ENCODE data around the gene CDKAL1.
A peak's percentile ranks its signal among the peaks of the same experiment; 100 is the strongest.

The CDKAL1 gene

GRCh38 chr6:21131406-21131805, 597.1 kb downstream of the CDKAL1 start:
- WGBS, 2 donors (ENCODE audit: extremely low coverage in 2 of 2, insufficient read length in 2 of 2, insufficient replicate concordance in 1 of 2), result no CpG with 5 or more reads among the region's 3 CpGs
- Histone ChIP-seq H3K4me1 (ENCODE audit: control insufficient read depth in 2 of 2, insufficient read depth in 1 of 2, low read depth in 1 of 2, low read length in 2 of 2) (peaks cover 7 to 38% of the 10 kb centered on the region in 2 donors), H3K27me3 (ENCODE audit: control insufficient read depth in 3 of 3, insufficient read depth in 3 of 3, low read depth in 1 of 3, low read length in 3 of 3) (no peaks in the 10 kb centered on the region), H2BK12ac (ENCODE audit: low read length) (no peak overlapping the region), H3K27ac (replicated peaks; ENCODE audit: low read length) (no peak overlapping the region), H2BK5ac (ENCODE audit: low read length) (no peak overlapping the region), H3K9me3 (replicated peaks in 1 of 2; ENCODE audit: control insufficient read depth in 2 of 2, insufficient read depth in 1 of 2, low read depth in 1 of 2, low read length in 2 of 2) (no peaks in the 10 kb centered on the region), H3K4ac (ENCODE audit: low read length) (no peak overlapping the region), H3K23ac (ENCODE audit: low read depth, low read length, poor library complexity) (no peak overlapping the region), H3K4me3 (ENCODE audit: low read length in 2 of 2) (no peak overlapping the region), H2BK15ac (ENCODE audit: low read length) (no peak overlapping the region), H3K9ac (ENCODE audit: low read depth, low read length, poor library complexity) (no peak overlapping the region), H3K14ac (ENCODE audit: low read length) (no peak overlapping the region), H4K8ac (ENCODE audit: low read depth, low read length) (no peak overlapping the region), H3K4me2 (ENCODE audit: insufficient read depth, low read length, poor library complexity, severe bottlenecking) (no peak overlapping the region), H3K18ac (ENCODE audit: low read length) (no peak overlapping the region), H3K79me1 (ENCODE audit: low read depth, low read length) (no peaks in the 10 kb centered on the region), H2AFZ (ENCODE audit: low read length) (no peak overlapping the region), H4K91ac (ENCODE audit: low read depth, low read length, poor library complexity) (no peak overlapping the region), H2BK120ac (ENCODE audit: low read depth, low read length) (no peak overlapping the region), H3K36me3 (replicated peaks in 1 of 2; ENCODE audit: control insufficient read depth in 2 of 2, insufficient read depth in 2 of 2, low read length in 2 of 2) (no peaks in the 10 kb centered on the region), H2AK5ac (ENCODE audit: low read depth, low read length) (no peak overlapping the region)
- DNase-seq (ENCODE audit: low spot score), result no peak

DNA sequence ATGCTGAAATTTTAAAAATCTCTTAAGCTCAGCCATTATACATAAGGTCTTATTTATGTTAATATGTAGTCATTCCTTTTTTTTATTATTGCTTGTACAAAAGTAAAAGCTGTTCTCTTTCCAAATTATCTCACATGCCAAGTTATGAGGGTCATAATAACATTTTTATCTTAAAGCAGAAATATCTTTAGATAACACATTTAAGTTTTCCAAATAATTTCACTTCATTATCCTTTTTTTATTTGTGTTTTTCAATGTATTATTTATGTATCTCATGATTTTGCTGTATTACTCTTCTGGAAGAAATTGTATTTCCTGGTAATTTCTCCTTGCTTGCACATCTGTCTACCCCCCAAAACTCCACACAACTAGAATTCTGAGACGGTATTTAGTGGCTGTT, 598.2 kb downstream of the CDKAL1 start:
- no peak overlapping the region for H4K8ac ChIP-seq (ENCODE audit: low read depth, low read length)
- no peaks in the 10 kb centered on the region for H3K79me1 ChIP-seq (ENCODE audit: low read depth, low read length)
- no peaks in the 10 kb centered on the region for H3K36me3 ChIP-seq (replicated peaks in 1 of 2; ENCODE audit: control insufficient read depth in 2 of 2, insufficient read depth in 2 of 2, low read length in 2 of 2)
- no peak overlapping the region for H3K27ac ChIP-seq (replicated peaks; ENCODE audit: low read length)
- H2AFZ ChIP-seq (ENCODE audit: low read length), result no peak overlapping the region
- no peak overlapping the region for H2BK15ac ChIP-seq (ENCODE audit: low read length)
- peaks cover 10 to 47% of the 10 kb centered on the region in 2 donors for H3K4me1 ChIP-seq (ENCODE audit: control insufficient read depth in 2 of 2, insufficient read depth in 1 of 2, low read depth in 1 of 2, low read length in 2 of 2)
- DNase-seq (ENCODE audit: low spot score), result no peak
- no CpG with 5 or more reads among the region's 1 CpG for WGBS, 2 donors (ENCODE audit: extremely low coverage in 2 of 2, insufficient read length in 2 of 2, insufficient replicate concordance in 1 of 2)
- H3K18ac ChIP-seq (ENCODE audit: low read length), result no peak overlapping the region
- no peak overlapping the region for H3K4me2 ChIP-seq (ENCODE audit: insufficient read depth, low read length, poor library complexity, severe bottlenecking)
- no peak overlapping the region for H3K14ac ChIP-seq (ENCODE audit: low read length)
- no peak overlapping the region for H3K9ac ChIP-seq (ENCODE audit: low read depth, low read length, poor library complexity)
- no peak overlapping the region for H3K4me3 ChIP-seq (ENCODE audit: low read length in 2 of 2)
- no peaks in the 10 kb centered on the region for H3K9me3 ChIP-seq (replicated peaks in 1 of 2; ENCODE audit: control insufficient read depth in 2 of 2, insufficient read depth in 1 of 2, low read depth in 1 of 2, low read length in 2 of 2)
- H2BK12ac ChIP-seq (ENCODE audit: low read length), result no peak overlapping the region
- no peak overlapping the region for H4K91ac ChIP-seq (ENCODE audit: low read depth, low read length, poor library complexity)
- H3K23ac ChIP-seq (ENCODE audit: low read depth, low read length, poor library complexity), result no peak overlapping the region
- no peak overlapping the region for H2AK5ac ChIP-seq (ENCODE audit: low read depth, low read length)
- H2BK120ac ChIP-seq (ENCODE audit: low read depth, low read length), result no peak overlapping the region
- H3K27me3 ChIP-seq (ENCODE audit: control insufficient read depth in 3 of 3, insufficient read depth in 3 of 3, low read depth in 1 of 3, low read length in 3 of 3), result no peaks in the 10 kb centered on the region
- no peak overlapping the region for H3K4ac ChIP-seq (ENCODE audit: low read length)
- no peak overlapping the region for H2BK5ac ChIP-seq (ENCODE audit: low read length)

- H3K9ac ChIP-seq (ENCODE audit: low read depth, low read length, poor library complexity), result no peak overlapping the region
- no peaks in the 10 kb centered on the region for H3K9me3 ChIP-seq (replicated peaks in 1 of 2; ENCODE audit: control insufficient read depth in 2 of 2, insufficient read depth in 1 of 2, low read depth in 1 of 2, low read length in 2 of 2)
- H4K91ac ChIP-seq (ENCODE audit: low read depth, low read length, poor library complexity), result no peak overlapping the region
- no peaks in the 10 kb centered on the region for H3K36me3 ChIP-seq (replicated peaks in 1 of 2; ENCODE audit: control insufficient read depth in 2 of 2, insufficient read depth in 2 of 2, low read length in 2 of 2)
- no peaks in the 10 kb centered on the region for H3K27me3 ChIP-seq (ENCODE audit: control insufficient read depth in 3 of 3, insufficient read depth in 3 of 3, low read depth in 1 of 3, low read length in 3 of 3)
- peaks cover 10 to 54% of the 10 kb centered on the region in 2 donors for H3K4me1 ChIP-seq (ENCODE audit: control insufficient read depth in 2 of 2, insufficient read depth in 1 of 2, low read depth in 1 of 2, low read length in 2 of 2)
- H2AK5ac ChIP-seq (ENCODE audit: low read depth, low read length), result no peak overlapping the region
- no peak overlapping the region for H3K14ac ChIP-seq (ENCODE audit: low read length)
- H3K4me2 ChIP-seq (ENCODE audit: insufficient read depth, low read length, poor library complexity, severe bottlenecking), result no peak overlapping the region
- H3K23ac ChIP-seq (ENCODE audit: low read depth, low read length, poor library complexity), result no peak overlapping the region
- H4K8ac ChIP-seq (ENCODE audit: low read depth, low read length), result no peak overlapping the region
- H3K27ac ChIP-seq (replicated peaks; ENCODE audit: low read length), result no peak overlapping the region
- no peak for DNase-seq (ENCODE audit: low spot score)
- H3K4me3 ChIP-seq (ENCODE audit: low read length in 2 of 2), result no peak overlapping the region
- no peak overlapping the region for H2BK15ac ChIP-seq (ENCODE audit: low read length)
- no peak overlapping the region for H2BK5ac ChIP-seq (ENCODE audit: low read length)
- no peak overlapping the region for H2AFZ ChIP-seq (ENCODE audit: low read length)
- no peak overlapping the region for H3K18ac ChIP-seq (ENCODE audit: low read length)
- no peak overlapping the region for H2BK120ac ChIP-seq (ENCODE audit: low read depth, low read length)
- WGBS, 2 donors (ENCODE audit: extremely low coverage in 2 of 2, insufficient read length in 2 of 2, insufficient replicate concordance in 1 of 2), result no CpG with 5 or more reads among the region's 6 CpGs
- H3K4ac ChIP-seq (ENCODE audit: low read length), result no peak overlapping the region
- no peaks in the 10 kb centered on the region for H3K79me1 ChIP-seq (ENCODE audit: low read depth, low read length)
- H2BK12ac ChIP-seq (ENCODE audit: low read length), result no peak overlapping the region
These were observed 598.9 kb downstream of the CDKAL1 start for GRCh38 chr6:21132856-21133838.

- H2BK5ac ChIP-seq (ENCODE audit: low read length), result no peak overlapping the region
- peaks cover 10 to 60% of the 10 kb centered on the region in 2 donors for H3K4me1 ChIP-seq (ENCODE audit: control insufficient read depth in 2 of 2, insufficient read depth in 1 of 2, low read depth in 1 of 2, low read length in 2 of 2)
- H2BK12ac ChIP-seq (ENCODE audit: low read length), result no peak overlapping the region
- WGBS, 2 donors (ENCODE audit: extremely low coverage in 2 of 2, insufficient read length in 2 of 2, insufficient replicate concordance in 1 of 2), result no CpG with 5 or more reads among the region's 6 CpGs
- H3K27me3 ChIP-seq (ENCODE audit: control insufficient read depth in 3 of 3, insufficient read depth in 3 of 3, low read depth in 1 of 3, low read length in 3 of 3), result no peaks in the 10 kb centered on the region
- H3K14ac ChIP-seq (ENCODE audit: low read length), result no peak overlapping the region
- no peak overlapping the region for H2BK120ac ChIP-seq (ENCODE audit: low read depth, low read length)
- no peak overlapping the region for H3K23ac ChIP-seq (ENCODE audit: low read depth, low read length, poor library complexity)
- H3K9ac ChIP-seq (ENCODE audit: low read depth, low read length, poor library complexity), result no peak overlapping the region
- peak; percentile 23 for DNase-seq (ENCODE audit: low spot score)
- no peak overlapping the region for H4K91ac ChIP-seq (ENCODE audit: low read depth, low read length, poor library complexity)
- no peak overlapping the region for H2AFZ ChIP-seq (ENCODE audit: low read length)
- H3K4ac ChIP-seq (ENCODE audit: low read length), result no peak overlapping the region
- no peak overlapping the region for H3K4me3 ChIP-seq (ENCODE audit: low read length in 2 of 2)
- H3K18ac ChIP-seq (ENCODE audit: low read length), result no peak overlapping the region
- no peaks in the 10 kb centered on the region for H3K79me1 ChIP-seq (ENCODE audit: low read depth, low read length)
- no peak overlapping the region for H3K4me2 ChIP-seq (ENCODE audit: insufficient read depth, low read length, poor library complexity, severe bottlenecking)
- H4K8ac ChIP-seq (ENCODE audit: low read depth, low read length), result no peak overlapping the region
- no peaks in the 10 kb centered on the region for H3K9me3 ChIP-seq (replicated peaks in 1 of 2; ENCODE audit: control insufficient read depth in 2 of 2, insufficient read depth in 1 of 2, low read depth in 1 of 2, low read length in 2 of 2)
- H3K36me3 ChIP-seq (replicated peaks in 1 of 2; ENCODE audit: control insufficient read depth in 2 of 2, insufficient read depth in 2 of 2, low read length in 2 of 2), result no peaks in the 10 kb centered on the region
- H3K27ac ChIP-seq (replicated peaks; ENCODE audit: low read length), result no peak overlapping the region
- H2BK15ac ChIP-seq (ENCODE audit: low read length), result no peak overlapping the region
- H2AK5ac ChIP-seq (ENCODE audit: low read depth, low read length), result no peak overlapping the region
These were observed 599.6 kb downstream of the CDKAL1 start for GRCh38 chr6:21133901-21134300.

Measured in neuronal stem cell (in vitro differentiated cells).